Lower lobe of right lung (tissue), 2 donors: Measurements from ENCODE around the gene MRPS27. TPM values are rescaled to one million over a fixed set of nuclear protein-coding genes. Genes with fewer than 3 reads are reported as not detected.

Experiments used
- ATAC-seq, 2 donors: fragments of 200-7000 bp; cut with Tn5 transposase; one replicate each; pipeline ENCODE4 v1.9.1; 2020 to 2022; ENCODE audit warnings: mild to moderate bottlenecking in 2 of 2, moderate library complexity in 2 of 2
- DNase-seq: peaks from one replicate; pipeline ENCODE4 v3.0.0-alpha.2; 2020
- H3K27ac ChIP-seq: fragments of 200-600 bp; one replicate; pipeline ENCODE4 v1.8.0; 2022
- H3K27me3 ChIP-seq: fragments of 200-600 bp; one replicate; pipeline ENCODE4 v1.8.0; 2022; ENCODE audit warnings: low read depth
- H3K36me3 ChIP-seq: fragments of 200-600 bp; one replicate; pipeline ENCODE4 v1.8.0; 2022; ENCODE audit warnings: mild to moderate bottlenecking
- H3K4me1 ChIP-seq: fragments of 200-600 bp; one replicate; pipeline ENCODE4 v1.8.0; 2022
- H3K4me3 ChIP-seq: fragments of 200-600 bp; one replicate; pipeline ENCODE4 v1.8.0; 2022; ENCODE audit warnings: mild to moderate bottlenecking
- H3K9me3 ChIP-seq: fragments of 200-600 bp; one replicate; pipeline ENCODE4 v1.8.0; 2022
- CTCF ChIP-seq: fragments of 200-600 bp; IDR thresholded peaks from one replicate; pipeline ENCODE4 v1.8.0; 2022; ENCODE audit warnings: antibody characterized with exemption, mild to moderate bottlenecking
- intact Hi-C: fragments of 100-400 bp; cut with DNase I; formaldehyde crosslinking; loops from one replicate; pipeline ENCODE4 v1.11.0; 2022
- total RNA-seq: library from RNA; stranded (reverse); fragmentation: NEBNext Ultra II Directional; extraction: Animal tissue kit (Norgen Biotek cat#: 25700); gene quantifications from one replicate; pipeline ENCODE4 v1.2.1, GENCODE V29; 2021
- donor health status: DM: no; HTN: yes; CAD: no; lungs with severe emphysema.

The MRPS27 gene
- total RNA-seq, 1 donor from 2014 or later: 35.1 TPM

- ATAC-seq: no peak
- Histone ChIP-seq H3K4me1 (no peaks in the 10 kb centered on the region), H3K27ac (no peak overlapping the region), H3K27me3 (no peaks in the 10 kb centered on the region), H3K4me3 (no peak overlapping the region), H3K36me3 (peaks cover 34% of the 10 kb centered on the region), H3K9me3 (no peaks in the 10 kb centered on the region)
- intact Hi-C loops: no loop called here
- TF ChIP-seq CTCF: no peak
- DNase-seq: no peak
Observed at GRCh38 chr5:72291601-72292000, 28.4 kb downstream of the MRPS27 start.

GRCh38 chr5:72290356-72291133, 29.5 kb downstream of the MRPS27 start:
- no peak for ATAC-seq
- TF ChIP-seq CTCF: no peak
- H3K36me3 ChIP-seq: peaks cover 33% of the 10 kb centered on the region
- H3K9me3 ChIP-seq: no peaks in the 10 kb centered on the region
- H3K4me1 ChIP-seq: no peaks in the 10 kb centered on the region
- no peak overlapping the region for H3K27ac ChIP-seq
- no peak overlapping the region for H3K4me3 ChIP-seq
- intact Hi-C loops: no loop called here
- DNase-seq: no peak
- H3K27me3 ChIP-seq: no peaks in the 10 kb centered on the region

- no peaks in the 10 kb centered on the region for H3K27me3 ChIP-seq
- no peak for TF ChIP-seq CTCF
- ATAC-seq: no peak
- DNase-seq: no peak
- no peaks in the 10 kb centered on the region for H3K4me1 ChIP-seq
- intact Hi-C loops: no loop called here
- H3K27ac ChIP-seq: no peak overlapping the region
- H3K4me3 ChIP-seq: no peak overlapping the region
- no peaks in the 10 kb centered on the region for H3K9me3 ChIP-seq
- peaks cover 27% of the 10 kb centered on the region for H3K36me3 ChIP-seq
Observed at GRCh38 chr5:72288924-72289323, 31.1 kb downstream of the MRPS27 start.

- intact Hi-C loops: no loop called here
- Histone ChIP-seq H3K4me3 (no peak overlapping the region), H3K9me3 (no peaks in the 10 kb centered on the region), H3K36me3 (peaks cover 23% of the 10 kb centered on the region), H3K4me1 (peaks cover 17% of the 10 kb centered on the region), H3K27me3 (no peaks in the 10 kb centered on the region), H3K27ac (no peak overlapping the region)
- no peak for DNase-seq
- no peak for ATAC-seq
- no peak for TF ChIP-seq CTCF
Observed at GRCh38 chr5:72286798-72287197, 33.2 kb downstream of the MRPS27 start.

GRCh38 chr5:72285424-72285821, 34.6 kb downstream of the MRPS27 start:
- peaks cover 18% of the 10 kb centered on the region for H3K36me3 ChIP-seq

More at GRCh38 chr5:72285424-72285821, 34.6 kb downstream of the MRPS27 start:
- DNase-seq: no peak
- no peak for TF ChIP-seq CTCF
- Histone ChIP-seq H3K9me3 (no peaks in the 10 kb centered on the region), H3K4me1 (peaks cover 23% of the 10 kb centered on the region), H3K4me3 (no peak overlapping the region), H3K27me3 (no peaks in the 10 kb centered on the region), H3K27ac (no peak overlapping the region)
- intact Hi-C loops: no loop called here
- ATAC-seq: no peak
